Measurements from ENCODE around the gene TAS2R30.

DNA sequence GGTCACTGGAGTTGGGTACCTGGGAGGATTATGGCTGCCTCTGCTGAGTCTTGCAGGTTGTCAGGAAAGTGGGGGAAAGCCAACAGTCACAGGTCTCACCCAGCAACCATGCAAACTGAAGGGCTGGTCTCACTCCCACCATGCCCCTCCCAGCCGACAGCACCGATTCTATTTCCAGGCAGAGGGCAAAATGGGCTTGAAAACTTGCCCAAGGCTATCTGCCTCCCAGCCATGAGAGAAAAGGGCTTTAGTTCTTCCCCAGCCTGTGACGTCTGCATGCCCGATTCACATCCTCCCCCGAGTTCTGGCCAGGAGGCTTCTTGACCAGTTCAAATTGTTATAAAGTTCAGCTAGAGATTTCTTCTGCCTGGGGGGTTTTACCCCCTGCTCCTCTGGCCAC, 9.9 kb upstream of the TAS2R30 start:
- TF ChIP-seq, protein P1, sequence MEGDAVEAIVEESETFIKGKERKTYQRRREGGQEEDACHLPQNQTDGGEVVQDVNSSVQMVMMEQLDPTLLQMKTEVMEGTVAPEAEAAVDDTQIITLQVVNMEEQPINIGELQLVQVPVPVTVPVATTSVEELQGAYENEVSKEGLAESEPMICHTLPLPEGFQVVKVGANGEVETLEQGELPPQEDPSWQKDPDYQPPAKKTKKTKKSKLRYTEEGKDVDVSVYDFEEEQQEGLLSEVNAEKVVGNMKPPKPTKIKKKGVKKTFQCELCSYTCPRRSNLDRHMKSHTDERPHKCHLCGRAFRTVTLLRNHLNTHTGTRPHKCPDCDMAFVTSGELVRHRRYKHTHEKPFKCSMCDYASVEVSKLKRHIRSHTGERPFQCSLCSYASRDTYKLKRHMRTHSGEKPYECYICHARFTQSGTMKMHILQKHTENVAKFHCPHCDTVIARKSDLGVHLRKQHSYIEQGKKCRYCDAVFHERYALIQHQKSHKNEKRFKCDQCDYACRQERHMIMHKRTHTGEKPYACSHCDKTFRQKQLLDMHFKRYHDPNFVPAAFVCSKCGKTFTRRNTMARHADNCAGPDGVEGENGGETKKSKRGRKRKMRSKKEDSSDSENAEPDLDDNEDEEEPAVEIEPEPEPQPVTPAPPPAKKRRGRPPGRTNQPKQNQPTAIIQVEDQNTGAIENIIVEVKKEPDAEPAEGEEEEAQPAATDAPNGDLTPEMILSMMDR (IDR thresholded peaks at IDR 0.05) = no peak
- TF ChIP-seq ZFX (IDR thresholded peaks at IDR 0.05; ENCODE audit: borderline replicate concordance) = no peak

Measured in 22Rv1 (cell line).